SIG-M5 treated with dmso at 0.1 percent for 504 hours (cell line): ENCODE data around the gene MLH3.
A peak's percentile ranks its signal among the peaks of the same experiment; 100 is the strongest.
"Not testable (repeated sequence)": the region's sequence is repeated elsewhere in the genome, so short reads cannot be mapped to it uniquely, and the experiment has no call there.

Experiments
- DNase-seq: peaks from one replicate; lab custom pipeline; 2025; ENCODE audit not compliant: unreplicated experiment; lab: John Stamatoyannopoulos, UW

MLH3 gene

GRCh38 chr14:75030147-75030546, 21.1 kb downstream of the MLH3 start:
- DNase-seq = no peak

DNA sequence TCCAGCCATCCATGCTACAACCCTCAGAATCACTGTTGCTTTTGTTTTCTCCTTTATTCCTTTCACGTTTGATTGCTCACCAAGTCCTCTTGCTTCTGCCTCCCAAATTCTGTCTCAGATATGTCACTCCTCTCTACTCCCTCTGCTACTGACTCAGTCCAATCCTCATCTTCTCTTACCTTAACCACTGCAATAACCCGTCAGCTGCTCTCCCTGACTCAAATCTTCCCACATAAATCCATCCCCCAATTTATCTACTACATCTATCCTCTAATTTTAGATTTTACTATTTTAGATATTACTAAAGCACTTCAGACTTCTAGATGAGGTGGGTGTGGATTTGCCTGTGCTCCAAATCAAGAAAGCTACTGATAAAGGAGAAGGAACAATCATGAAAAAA, 25.4 kb downstream of the MLH3 start:
- DNase-seq = no peak

- DNase-seq = no peak
These were observed 26.2 kb downstream of the MLH3 start for GRCh38 chr14:75025082-75025481.

DNA sequence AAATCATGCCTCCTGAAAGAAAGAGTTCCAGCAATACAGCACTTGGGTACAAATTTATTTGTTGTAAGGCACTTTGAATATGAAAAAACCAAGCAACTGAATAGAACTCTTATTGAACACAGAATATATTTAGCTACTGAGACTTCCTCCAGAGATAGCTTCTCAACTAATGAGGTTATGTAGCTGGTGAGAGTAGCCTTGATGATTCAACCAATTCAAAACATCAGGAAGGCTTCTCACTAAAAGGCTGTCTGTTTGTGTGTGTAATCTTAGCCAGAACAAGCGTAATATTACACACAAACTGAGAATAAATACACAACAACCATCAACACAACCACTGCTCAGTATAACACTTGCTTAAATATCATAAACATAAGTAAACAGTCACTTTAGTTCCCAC, 28.2 kb downstream of the MLH3 start:
- DNase-seq = no peak

DNA sequence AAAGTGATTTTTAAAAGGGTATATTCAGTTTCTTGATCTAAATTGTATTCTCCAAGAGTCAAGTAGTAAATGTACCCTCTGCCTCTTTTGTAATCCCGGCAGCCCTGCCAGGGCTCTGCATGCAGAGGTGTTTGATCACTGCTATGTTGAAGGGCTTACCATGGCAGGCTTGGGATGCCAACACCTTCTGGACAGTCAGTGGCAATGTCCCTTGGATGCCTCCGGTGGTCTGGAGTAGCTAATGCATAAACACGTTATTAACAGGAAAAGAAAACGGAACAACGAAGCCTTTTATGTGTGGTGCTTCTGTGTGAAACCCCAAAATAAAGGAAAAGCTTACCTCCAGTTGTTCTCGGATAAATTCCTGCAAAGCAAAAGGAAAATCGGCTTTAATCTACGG, 28.6 kb downstream of the MLH3 start:
- no peak for DNase-seq

- no peak for DNase-seq
These were observed 32.6 kb downstream of the MLH3 start for GRCh38 chr14:75018694-75019093.

DNA sequence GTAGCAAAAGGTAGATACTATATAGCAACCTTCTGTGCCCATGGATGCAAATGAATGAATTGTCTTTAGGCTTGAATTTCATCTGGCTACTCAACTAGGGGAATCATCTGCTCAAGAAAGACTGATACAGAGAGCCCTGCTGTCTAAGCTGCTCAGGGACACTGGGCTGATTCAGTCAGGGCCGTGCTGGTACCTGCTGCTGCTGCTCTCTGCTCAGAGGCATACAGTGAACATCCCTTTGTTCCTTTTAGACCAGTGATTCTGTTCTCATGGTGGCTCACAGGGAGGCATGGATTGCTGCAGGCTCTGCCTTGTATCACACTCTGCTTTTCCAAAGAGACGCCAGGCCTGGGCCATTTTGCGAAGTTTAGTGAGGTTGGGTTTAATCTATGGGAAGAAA, 34.5 kb downstream of the MLH3 start:
- no peak for DNase-seq

DNA sequence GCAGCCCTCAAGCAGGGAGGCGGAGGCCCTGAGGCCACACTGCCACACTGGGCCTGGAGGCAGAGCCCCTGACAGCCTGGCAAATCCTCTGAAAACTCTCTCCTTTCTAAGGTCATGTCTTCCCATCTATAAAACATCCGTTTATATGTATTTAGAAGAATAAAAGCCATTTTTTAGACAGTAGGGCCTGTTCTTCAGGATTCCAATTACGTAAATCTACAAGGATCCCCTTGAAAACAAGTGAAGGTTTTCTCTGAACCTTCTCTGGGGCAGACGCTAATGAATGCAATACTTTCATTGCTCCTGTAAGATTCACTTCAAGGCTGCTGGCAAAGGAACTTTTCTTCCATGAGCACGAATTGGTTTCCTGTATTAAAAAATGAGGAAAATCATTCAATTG, 35.8 kb downstream of the MLH3 start:
- DNase-seq = no peak

- DNase-seq = no peak
These were observed 38.0 kb downstream of the MLH3 start for GRCh38 chr14:75013290-75013689.

DNA sequence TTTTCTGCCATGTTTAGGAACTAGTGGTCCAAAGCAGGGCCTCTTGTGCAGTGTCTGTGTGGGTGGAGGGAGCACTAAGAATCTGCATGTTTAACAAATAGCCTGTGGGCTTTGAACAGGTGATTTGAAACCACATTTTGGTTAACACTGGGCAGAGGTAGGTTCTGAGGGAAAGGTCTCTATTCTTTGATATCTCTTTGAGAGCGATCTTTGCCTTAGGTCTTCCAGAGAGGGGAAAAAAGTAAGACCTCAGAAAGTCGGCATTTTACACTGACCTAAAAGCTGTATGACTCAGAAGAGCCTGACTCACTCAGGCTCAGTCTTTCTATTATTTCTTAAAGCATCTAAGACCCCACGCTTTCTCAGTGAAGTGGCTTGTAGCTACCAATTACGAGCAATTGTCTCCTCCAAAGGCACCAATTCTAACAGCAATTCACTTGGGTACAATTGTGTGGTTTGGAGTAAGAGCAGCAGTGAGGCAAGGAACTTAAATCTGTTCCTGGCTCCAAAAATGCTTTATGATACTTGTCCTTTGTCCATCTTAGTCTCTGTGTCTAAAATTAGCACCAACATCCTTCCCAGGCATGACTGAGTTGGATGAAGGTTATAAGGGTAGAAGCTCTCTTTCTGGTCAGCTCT, 39.8 kb downstream of the MLH3 start:
- no peak for DNase-seq

DNA sequence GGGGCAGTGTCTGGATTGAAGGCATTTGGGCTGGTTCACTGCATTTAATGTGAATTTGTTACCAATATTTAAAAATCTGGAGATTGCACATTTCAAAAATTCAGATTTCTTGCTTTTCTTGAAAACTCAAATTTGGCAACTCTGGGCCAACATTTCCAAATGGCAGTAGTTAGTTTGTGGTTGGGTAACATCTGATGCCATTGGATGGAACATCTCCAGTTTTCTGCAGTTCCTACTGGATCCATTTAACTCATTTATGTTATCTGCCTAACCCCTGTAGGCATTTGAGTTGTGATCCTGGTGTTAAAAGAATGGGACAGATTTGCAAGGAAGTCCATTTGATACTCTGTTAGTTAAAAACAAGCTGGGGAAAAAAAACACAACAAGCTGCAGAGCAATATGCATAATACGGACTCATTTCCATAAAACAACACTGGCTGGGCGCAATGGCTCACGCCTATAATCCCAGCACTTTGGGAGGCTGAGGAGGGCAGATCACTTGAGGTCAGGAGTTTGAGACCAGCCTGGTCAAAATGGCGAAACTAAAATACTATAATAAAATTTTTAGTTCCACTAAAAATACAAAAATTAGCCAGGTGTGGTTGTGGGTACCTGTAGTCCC, 40.7 kb downstream of the MLH3 start:
- no peak for DNase-seq

- DNase-seq = no peak
These were observed 42.1 kb downstream of the MLH3 start for GRCh38 chr14:75009176-75009575.

DNA sequence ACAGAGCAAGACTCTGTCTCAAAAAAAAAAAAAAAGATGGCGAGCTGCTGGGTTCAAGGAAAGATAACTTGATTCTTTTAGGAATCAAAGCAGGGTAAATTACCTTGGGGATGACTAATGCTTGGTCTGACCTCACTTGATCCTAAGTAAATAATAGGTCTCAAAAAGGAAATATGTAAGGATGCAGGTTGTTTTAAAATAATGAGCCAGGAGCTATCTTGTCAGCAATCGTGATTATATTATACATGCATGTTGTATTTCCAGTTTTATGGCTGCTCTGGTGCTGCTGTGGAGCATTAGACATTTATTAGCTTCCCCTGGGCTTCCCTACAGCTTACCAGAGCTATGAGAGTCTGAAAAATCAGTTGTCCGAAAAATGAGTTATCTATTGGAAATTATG, 45.9 kb downstream of the MLH3 start:
- peak; percentile 12 for DNase-seq

- DNase-seq = no peak
These were observed 47.8 kb downstream of the MLH3 start for GRCh38 chr14:75003250-75004027.

DNA sequence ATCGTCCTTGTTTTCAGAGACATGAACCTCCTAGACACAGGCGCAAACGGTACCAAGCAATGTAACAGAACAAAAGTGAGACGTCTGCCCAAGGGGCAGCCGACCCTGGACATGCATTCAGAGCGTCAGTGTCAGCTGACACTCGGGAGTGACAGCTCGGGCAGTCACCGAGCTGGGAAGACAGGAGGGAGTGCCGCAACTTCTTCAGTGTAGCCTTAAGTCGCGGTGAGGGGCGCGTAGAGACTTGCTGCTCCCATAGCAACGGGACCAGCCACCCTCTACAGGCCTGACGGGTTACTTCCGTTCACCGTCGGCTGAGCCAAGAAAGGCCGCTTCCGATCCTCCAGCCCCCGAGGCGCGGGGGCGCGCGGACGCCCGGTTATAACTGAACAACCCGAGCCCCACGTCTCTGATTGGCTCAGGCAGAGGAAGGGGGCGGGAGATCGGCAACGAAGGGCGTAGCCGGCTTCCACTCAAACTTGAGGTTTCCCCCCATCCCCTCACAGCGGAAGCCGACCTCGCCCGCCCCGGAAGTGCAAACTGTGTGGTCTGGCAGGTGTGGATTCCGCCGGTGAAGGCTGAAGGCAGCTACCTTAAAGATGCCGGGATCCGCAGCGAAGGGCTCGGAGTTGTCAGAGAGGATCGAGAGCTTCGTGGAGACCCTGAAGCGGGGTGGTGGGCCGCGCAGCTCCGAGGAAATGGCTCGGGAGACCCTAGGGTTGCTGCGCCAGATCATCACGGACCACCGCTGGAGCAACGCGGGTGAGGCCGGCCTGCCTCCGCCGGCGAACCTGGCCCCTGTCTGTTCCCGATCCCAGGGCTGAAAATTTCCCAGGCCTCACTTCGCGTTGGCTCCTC, 48.6 kb downstream of the MLH3 start, which contains the start of gene EIF2B2:
TSS of gene EIF2B2 (plus strand) at position 530 of the 858 bp plus-strand sequence. CDS start at position 600, 70 bp downstream.
- peak; percentile 97 for DNase-seq

- DNase-seq = no peak
These were observed 49.4 kb downstream of the MLH3 start for GRCh38 chr14:75001899-75002298.

GRCh38 chr14:75001261-75001660, 50.0 kb downstream of the MLH3 start:
- DNase-seq = no peak

GRCh38 chr14:74995781-74996180, 55.5 kb downstream of the MLH3 start:
- not testable (repeated sequence) for DNase-seq

GRCh38 chr14:74994182-74994581, 57.1 kb downstream of the MLH3 start:
- not testable (repeated sequence) for DNase-seq

DNA sequence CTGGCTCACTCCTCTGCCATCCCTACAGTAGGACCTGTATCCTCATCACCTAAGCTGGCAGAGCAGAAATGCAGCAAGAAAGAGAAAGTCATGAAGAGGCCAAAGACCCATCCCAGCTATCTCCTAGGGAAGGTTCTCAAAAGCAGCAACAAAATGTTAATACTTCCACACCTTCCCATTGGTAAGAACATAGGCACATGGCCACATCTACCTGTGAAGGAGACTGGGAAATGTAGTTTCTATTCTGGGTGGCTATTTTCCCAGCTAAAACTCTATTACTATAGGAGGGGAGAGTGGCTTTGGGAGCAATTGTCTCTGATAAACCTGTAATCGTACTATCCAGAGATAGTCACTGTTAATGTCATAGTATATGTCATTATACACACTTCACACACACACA, 62.3 kb downstream of the MLH3 start:
- no peak for DNase-seq

DNA sequence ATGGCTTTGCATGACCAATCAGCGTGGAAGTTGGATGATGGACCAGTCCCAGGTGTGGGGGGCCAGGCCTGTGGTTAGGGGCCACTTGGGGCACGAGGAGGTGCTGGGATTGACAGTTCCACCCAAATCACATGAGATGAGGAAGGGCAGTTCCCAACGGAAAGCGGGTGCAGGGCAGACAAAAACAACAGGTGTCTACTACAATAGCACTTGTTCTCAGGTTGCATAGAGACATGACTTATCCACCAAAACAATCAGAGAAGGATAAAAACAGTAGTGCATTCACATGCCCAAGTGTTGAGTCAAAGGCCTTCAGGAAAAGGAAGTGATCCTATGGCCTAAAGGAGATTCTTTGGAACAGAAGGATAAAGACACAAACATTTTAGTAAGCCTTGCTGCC, 63.1 kb downstream of the MLH3 start:
- peak; percentile 38 for DNase-seq
